Activated T-cell treated with anti-CD3 and anti-CD28 coated beads for 24 hours (primary cell): ENCODE data around the gene MGARP.
A peak's percentile ranks its signal among the peaks of the same experiment; 100 is the strongest.
"Not testable (repeated sequence)": the region's sequence is repeated elsewhere in the genome, so short reads cannot be mapped to it uniquely, and the experiment has no call there.

Source experiments
- DNase-seq: peaks from one replicate; pipeline ENCODE4 v3.0.0-alpha.2; 2020; ENCODE audit warnings: low read depth

MGARP gene

GRCh38 chr4:139295206-139295941, 15.3 kb upstream of the MGARP start:
- DNase-seq: peak; percentile 95

- DNase-seq: no peak
These were observed 6.2 kb upstream of the MGARP start for GRCh38 chr4:139286186-139286698.

GRCh38 chr4:139282721-139283075, 2.7 kb upstream of the MGARP start:
- no peak for DNase-seq

GRCh38 chr4:139282065-139282720, 2.2 kb upstream of the MGARP start:
- DNase-seq: no peak

GRCh38 chr4:139278912-139279759, 889 bp downstream of the MGARP start:
- no peak for DNase-seq

- no peak for DNase-seq
These were observed 1.5 kb downstream of the MGARP start for GRCh38 chr4:139278485-139278884.

GRCh38 chr4:139275281-139275735, 4.7 kb downstream of the MGARP start:
- no peak for DNase-seq

- no peak for DNase-seq
These were observed 5.2 kb downstream of the MGARP start for GRCh38 chr4:139274790-139275189.

GRCh38 chr4:139273835-139274234, 6.2 kb downstream of the MGARP start:
- DNase-seq: no peak

- DNase-seq: no peak
These were observed 12.7 kb downstream of the MGARP start for GRCh38 chr4:139267301-139267700.

GRCh38 chr4:139266583-139267257, 13.3 kb downstream of the MGARP start:
- DNase-seq: peak; percentile 74

- DNase-seq: no peak
These were observed 13.8 kb downstream of the MGARP start for GRCh38 chr4:139266208-139266582.

GRCh38 chr4:139265654-139266053, 14.4 kb downstream of the MGARP start:
- DNase-seq: no peak

- DNase-seq: no peak
These were observed 23.7 kb downstream of the MGARP start for GRCh38 chr4:139256349-139256748.

- DNase-seq: not testable (repeated sequence)
These were observed 24.4 kb downstream of the MGARP start for GRCh38 chr4:139255581-139255980.

GRCh38 chr4:139253713-139254112, 26.3 kb downstream of the MGARP start:
- no peak for DNase-seq

- DNase-seq: no peak
These were observed 27.0 kb downstream of the MGARP start for GRCh38 chr4:139253046-139253445.

- no peak for DNase-seq
These were observed 32.3 kb downstream of the MGARP start for GRCh38 chr4:139247700-139248238.

- no peak for DNase-seq
These were observed 32.8 kb downstream of the MGARP start for GRCh38 chr4:139247241-139247640.

- no peak for DNase-seq
These were observed 33.9 kb downstream of the MGARP start for GRCh38 chr4:139246166-139246565.

GRCh38 chr4:139245590-139245989, 34.4 kb downstream of the MGARP start:
- DNase-seq: no peak
